ENCODE measurements around the gene ERGIC1. TPM values are rescaled to one million over a fixed set of nuclear protein-coding genes. Genes with fewer than 3 reads are reported as not detected.

Gene ERGIC1
- total RNA-seq, 1 experiment from 2014 or later, result 89.8 TPM

DNA sequence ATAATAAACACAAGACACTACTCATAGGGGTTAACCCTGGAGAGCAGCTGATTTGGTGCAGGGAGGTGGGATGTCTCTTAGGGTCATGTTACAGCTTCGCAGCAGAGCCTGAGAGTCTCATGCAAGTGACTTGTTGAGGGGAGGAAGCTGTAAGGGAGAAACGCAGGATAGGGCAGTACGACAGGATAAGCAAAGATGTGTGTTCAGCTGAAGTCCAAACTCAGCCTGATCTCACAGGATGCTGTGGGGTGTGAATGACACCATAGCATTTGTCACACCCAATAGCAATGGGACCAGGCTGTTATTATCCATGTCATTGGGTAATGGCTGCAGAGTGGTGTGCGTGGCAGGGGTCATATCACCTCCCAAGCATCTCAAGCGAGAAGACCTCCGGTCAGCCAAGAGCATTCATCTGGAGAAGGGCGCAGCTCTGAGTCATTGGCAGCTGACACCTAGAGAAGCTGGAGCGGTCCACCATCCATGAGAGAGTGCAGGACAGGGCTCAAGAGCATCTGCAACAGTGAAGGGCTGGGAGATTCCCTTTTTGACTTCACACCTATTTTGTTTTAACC, 76.0 kb downstream of the ERGIC1 start:
- TF ChIP-seq, protein P1, sequence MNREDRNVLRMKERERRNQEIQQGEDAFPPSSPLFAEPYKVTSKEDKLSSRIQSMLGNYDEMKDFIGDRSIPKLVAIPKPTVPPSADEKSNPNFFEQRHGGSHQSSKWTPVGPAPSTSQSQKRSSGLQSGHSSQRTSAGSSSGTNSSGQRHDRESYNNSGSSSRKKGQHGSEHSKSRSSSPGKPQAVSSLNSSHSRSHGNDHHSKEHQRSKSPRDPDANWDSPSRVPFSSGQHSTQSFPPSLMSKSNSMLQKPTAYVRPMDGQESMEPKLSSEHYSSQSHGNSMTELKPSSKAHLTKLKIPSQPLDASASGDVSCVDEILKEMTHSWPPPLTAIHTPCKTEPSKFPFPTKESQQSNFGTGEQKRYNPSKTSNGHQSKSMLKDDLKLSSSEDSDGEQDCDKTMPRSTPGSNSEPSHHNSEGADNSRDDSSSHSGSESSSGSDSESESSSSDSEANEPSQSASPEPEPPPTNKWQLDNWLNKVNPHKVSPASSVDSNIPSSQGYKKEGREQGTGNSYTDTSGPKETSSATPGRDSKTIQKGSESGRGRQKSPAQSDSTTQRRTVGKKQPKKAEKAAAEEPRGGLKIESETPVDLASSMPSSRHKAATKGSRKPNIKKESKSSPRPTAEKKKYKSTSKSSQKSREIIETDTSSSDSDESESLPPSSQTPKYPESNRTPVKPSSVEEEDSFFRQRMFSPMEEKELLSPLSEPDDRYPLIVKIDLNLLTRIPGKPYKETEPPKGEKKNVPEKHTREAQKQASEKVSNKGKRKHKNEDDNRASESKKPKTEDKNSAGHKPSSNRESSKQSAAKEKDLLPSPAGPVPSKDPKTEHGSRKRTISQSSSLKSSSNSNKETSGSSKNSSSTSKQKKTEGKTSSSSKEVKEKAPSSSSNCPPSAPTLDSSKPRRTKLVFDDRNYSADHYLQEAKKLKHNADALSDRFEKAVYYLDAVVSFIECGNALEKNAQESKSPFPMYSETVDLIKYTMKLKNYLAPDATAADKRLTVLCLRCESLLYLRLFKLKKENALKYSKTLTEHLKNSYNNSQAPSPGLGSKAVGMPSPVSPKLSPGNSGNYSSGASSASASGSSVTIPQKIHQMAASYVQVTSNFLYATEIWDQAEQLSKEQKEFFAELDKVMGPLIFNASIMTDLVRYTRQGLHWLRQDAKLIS (CRISPR knock-in tag; IDR thresholded peaks at IDR 0.05; ENCODE audit: borderline replicate concordance), result no peak
- TF ChIP-seq FOXP1 (CRISPR knock-in tag; IDR thresholded peaks at IDR 0.05; ENCODE audit: borderline replicate concordance) (no peak), ZNF219 (CRISPR knock-in tag; IDR thresholded peaks at IDR 0.05; ENCODE audit: borderline replicate concordance) (no peak), ZBTB21 (CRISPR knock-in tag; IDR thresholded peaks at IDR 0.05; ENCODE audit: borderline replicate concordance) (no peak)
- TF ChIP-seq, protein P2, sequence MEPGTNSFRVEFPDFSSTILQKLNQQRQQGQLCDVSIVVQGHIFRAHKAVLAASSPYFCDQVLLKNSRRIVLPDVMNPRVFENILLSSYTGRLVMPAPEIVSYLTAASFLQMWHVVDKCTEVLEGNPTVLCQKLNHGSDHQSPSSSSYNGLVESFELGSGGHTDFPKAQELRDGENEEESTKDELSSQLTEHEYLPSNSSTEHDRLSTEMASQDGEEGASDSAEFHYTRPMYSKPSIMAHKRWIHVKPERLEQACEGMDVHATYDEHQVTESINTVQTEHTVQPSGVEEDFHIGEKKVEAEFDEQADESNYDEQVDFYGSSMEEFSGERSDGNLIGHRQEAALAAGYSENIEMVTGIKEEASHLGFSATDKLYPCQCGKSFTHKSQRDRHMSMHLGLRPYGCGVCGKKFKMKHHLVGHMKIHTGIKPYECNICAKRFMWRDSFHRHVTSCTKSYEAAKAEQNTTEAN (CRISPR knock-in tag; IDR thresholded peaks at IDR 0.05), result no peak
- CTCF ChIA-PET, result interaction anchor here (1.7 kb wide), 1 partner anchor 29 kb away, joined by 6 read pairs; no protein-coding TSS in a partner anchor
- ATAC-seq, result no peak
- Mint-ChIP-seq H3K9me3 (no peaks in the 10 kb centered on the region), H3K4me1 (peaks cover 21% of the 10 kb centered on the region), H3K4me3 (no peak overlapping the region), H3K27me3 (ENCODE audit: low read depth) (no peaks in the 10 kb centered on the region), H3K27ac (peak overlapping the region; percentile 24; the same call in 1 of the 2 replicates), H3K36me3 (peaks cover 30% of the 10 kb centered on the region)
- POLR2A ChIA-PET, result no interaction called here
- DNase-seq (ENCODE audit: low spot score), result no peak

DNA sequence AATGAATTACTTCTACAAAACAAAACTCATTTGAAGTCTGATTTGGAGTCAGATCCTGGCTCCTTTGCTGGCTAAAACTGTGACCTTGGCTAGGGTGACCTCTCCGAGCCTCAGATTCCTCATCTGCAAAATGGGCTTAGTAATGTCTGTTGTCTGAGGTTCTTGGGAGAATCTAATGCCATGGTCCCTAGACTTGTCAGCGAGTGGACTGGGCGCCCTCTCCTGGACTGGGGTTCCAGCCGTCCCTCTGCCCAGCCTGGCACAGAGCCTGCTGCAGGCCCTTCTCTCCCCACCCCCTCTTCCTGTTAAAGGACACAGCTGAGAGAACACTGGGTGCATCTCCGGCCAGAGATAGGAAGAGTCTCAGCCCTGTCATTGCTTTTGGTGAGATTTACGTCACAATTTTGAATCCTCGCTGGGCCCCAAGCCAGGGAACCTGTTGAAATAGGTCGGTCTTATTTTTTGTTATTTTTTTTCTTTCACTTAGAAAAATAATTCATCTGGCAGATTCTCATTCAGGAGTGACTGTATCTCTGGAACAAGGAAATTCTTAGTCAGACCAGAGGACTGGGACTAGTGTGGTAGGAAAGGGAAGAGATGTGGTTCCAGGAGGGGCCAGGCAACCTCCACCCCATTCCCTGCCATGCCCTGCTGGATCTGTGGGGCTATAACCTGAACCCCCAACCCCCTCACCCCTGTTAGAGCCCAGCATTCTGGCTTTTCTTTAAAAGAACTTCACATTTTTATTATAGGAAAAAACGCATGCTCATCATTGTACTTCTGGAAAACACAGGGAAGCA, 77.0 kb downstream of the ERGIC1 start:
- Mint-ChIP-seq H3K9me3 (no peaks in the 10 kb centered on the region), H3K36me3 (peaks cover 39% of the 10 kb centered on the region), H3K4me3 (no peak overlapping the region), H3K27me3 (ENCODE audit: low read depth) (no peaks in the 10 kb centered on the region), H3K27ac (no peak overlapping the region), H3K4me1 (peaks cover 12% of the 10 kb centered on the region)
- ChIA-PET POLR2A (no interaction called here), CTCF (interaction anchor here (1.0 to 1.6 kb wide), 3 partner anchors 9 to 196 kb away, joined by 3 to 6 read pairs (median 4); no protein-coding TSS in a partner anchor)
- DNase-seq (ENCODE audit: low spot score) (peak; percentile 31), ATAC-seq (peak; percentile 55)
- peak; percentile 85; the same call in 1 of the 2 replicates for TF ChIP-seq ESRRA (CRISPR knock-in tag; IDR thresholded peaks at IDR 0.05; ENCODE audit: borderline replicate concordance)
- TF ChIP-seq, protein P3, sequence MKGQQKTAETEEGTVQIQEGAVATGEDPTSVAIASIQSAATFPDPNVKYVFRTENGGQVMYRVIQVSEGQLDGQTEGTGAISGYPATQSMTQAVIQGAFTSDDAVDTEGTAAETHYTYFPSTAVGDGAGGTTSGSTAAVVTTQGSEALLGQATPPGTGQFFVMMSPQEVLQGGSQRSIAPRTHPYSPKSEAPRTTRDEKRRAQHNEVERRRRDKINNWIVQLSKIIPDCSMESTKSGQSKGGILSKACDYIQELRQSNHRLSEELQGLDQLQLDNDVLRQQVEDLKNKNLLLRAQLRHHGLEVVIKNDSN (CRISPR knock-in tag; IDR thresholded peaks at IDR 0.05), result no peak
- TF ChIP-seq, protein P2 (CRISPR knock-in tag; IDR thresholded peaks at IDR 0.05), result no peak

DNA sequence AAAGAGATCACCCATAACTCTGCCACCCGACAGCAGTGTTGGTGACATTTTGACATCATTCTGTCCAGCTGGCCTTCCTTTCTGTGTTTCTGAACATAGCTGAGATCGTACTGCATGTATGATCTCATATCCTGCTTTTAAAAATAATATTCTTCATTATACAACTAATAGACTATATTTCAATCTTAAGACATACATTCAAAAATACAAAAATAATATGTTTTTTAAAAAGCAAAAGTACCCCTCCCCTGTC, 77.5 kb downstream of the ERGIC1 start:
- no peak overlapping the region for H3K27ac Mint-ChIP-seq
- H3K9me3 Mint-ChIP-seq, result no peaks in the 10 kb centered on the region
- ChIA-PET POLR2A (no interaction called here), CTCF (interaction anchor here (1.0 to 1.6 kb wide), 3 partner anchors 8 to 197 kb away, joined by 3 to 6 read pairs (median 4); no protein-coding TSS in a partner anchor)
- ATAC-seq, result no peak
- TF ChIP-seq ZNF232 (CRISPR knock-in tag; IDR thresholded peaks at IDR 0.05) (no peak), IRF2 (CRISPR knock-in tag; IDR thresholded peaks at IDR 0.05; ENCODE audit: borderline replicate concordance, low read depth) (no peak), OVOL2 (CRISPR knock-in tag; IDR thresholded peaks at IDR 0.05; ENCODE audit: borderline replicate concordance) (no peak), ZNF263 (CRISPR knock-in tag; IDR thresholded peaks at IDR 0.05; ENCODE audit: low read depth) (no peak)
- TF ChIP-seq, protein P4, sequence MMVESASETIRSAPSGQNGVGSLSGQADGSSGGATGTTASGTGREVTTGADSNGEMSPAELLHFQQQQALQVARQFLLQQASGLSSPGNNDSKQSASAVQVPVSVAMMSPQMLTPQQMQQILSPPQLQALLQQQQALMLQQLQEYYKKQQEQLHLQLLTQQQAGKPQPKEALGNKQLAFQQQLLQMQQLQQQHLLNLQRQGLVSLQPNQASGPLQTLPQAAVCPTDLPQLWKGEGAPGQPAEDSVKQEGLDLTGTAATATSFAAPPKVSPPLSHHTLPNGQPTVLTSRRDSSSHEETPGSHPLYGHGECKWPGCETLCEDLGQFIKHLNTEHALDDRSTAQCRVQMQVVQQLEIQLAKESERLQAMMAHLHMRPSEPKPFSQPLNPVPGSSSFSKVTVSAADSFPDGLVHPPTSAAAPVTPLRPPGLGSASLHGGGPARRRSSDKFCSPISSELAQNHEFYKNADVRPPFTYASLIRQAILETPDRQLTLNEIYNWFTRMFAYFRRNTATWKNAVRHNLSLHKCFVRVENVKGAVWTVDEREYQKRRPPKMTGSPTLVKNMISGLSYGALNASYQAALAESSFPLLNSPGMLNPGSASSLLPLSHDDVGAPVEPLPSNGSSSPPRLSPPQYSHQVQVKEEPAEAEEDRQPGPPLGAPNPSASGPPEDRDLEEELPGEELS (CRISPR knock-in tag; IDR thresholded peaks at IDR 0.05), result no peak
- no peak overlapping the region for H3K4me3 Mint-ChIP-seq
- H3K36me3 Mint-ChIP-seq, result peaks cover 40% of the 10 kb centered on the region
- H3K4me1 Mint-ChIP-seq, result peaks cover 8% of the 10 kb centered on the region
- no peaks in the 10 kb centered on the region for H3K27me3 Mint-ChIP-seq (ENCODE audit: low read depth)
- no peak for DNase-seq (ENCODE audit: low spot score)
